Measurements from ENCODE around the gene KATNAL1.

- TF ChIP-seq CTCF (IDR thresholded peaks at IDR 0.05; ENCODE audit: low read depth, low read length), result no peak
- no peak for TF ChIP-seq POLR2A (IDR thresholded peaks at IDR 0.05; ENCODE audit: extremely low read depth, insufficient read length)
Observed at GRCh38 chr13:30289533-30289932, 17.8 kb downstream of the KATNAL1 start.
